HepG2 (cell line): ENCODE measurements around the gene NFATC2.

ENCODE experiments used
- NFAT5 ChIP-seq: sonication (generic); formaldehyde crosslinking; IDR thresholded peaks from 2 replicates; pipeline ENCODE4 v1.4.0; 2020; ENCODE audit warnings: missing genetic modification reagents
- ZNF780A ChIP-seq: sonication (generic); formaldehyde crosslinking; IDR thresholded peaks from 2 replicates; pipeline ENCODE4 v1.8.0; 2022; ENCODE audit warnings: mild to moderate bottlenecking, missing genetic modification reagents, moderate library complexity

- no peak for TF ChIP-seq NFAT5 (CRISPR knock-in tag)
- TF ChIP-seq ZNF780A (CRISPR knock-in tag), result no peak
Measured at GRCh38 chr20:51489611-51490010, 52.9 kb downstream of the NFATC2 start.
